ENCODE results near the gene SRPK2. TPM values are rescaled to one million over a fixed set of nuclear protein-coding genes. Genes with fewer than 3 reads are reported as not detected.
A peak's percentile ranks its signal among the peaks of the same experiment; 100 is the strongest.
"Not testable (repeated sequence)": the region's sequence is repeated elsewhere in the genome, so short reads cannot be mapped to it uniquely, and the experiment has no call there.

The SRPK2 gene
- polyA plus RNA-seq, 1 of the 3 experiments (the other 2 are of a cell fraction) = 15.4 TPM

DNA sequence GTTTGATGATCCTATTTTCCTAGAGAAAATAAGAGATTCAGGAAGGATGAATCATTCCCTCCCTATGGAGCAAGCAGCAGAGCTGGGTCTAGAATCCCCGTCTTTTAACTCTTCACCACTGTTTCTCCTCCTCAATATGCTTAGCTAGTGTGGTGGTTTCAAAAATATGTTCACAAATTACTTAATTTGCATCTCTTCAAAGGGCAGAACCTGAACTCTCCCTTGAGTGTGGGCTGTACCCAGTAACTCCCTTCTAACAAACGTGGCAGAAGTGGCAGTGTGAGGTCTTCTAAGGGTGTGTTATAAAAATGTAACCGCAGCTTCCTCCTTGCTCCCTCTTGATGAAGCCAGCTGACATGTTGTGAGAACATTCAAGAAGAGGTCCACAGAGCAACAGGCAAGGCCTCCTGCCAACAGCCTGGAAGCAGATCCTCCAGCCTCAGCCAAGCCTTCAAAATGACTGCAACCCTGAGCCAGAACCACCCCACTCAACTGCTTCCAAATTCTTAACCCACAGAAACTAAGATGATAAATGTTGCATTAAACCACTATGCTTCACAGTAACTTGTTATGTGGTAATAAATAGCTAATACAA lies 36.6 kb downstream of the SRPK2 start:
- TF ChIP-seq, protein P1, sequence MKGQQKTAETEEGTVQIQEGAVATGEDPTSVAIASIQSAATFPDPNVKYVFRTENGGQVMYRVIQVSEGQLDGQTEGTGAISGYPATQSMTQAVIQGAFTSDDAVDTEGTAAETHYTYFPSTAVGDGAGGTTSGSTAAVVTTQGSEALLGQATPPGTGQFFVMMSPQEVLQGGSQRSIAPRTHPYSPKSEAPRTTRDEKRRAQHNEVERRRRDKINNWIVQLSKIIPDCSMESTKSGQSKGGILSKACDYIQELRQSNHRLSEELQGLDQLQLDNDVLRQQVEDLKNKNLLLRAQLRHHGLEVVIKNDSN (IDR thresholded peaks at IDR 0.05; ENCODE audit: borderline replicate concordance, low read depth) = no peak
- TF ChIP-seq JUND (IDR thresholded peaks at IDR 0.05) (peak; percentile 50; the same call in 1 of the 2 replicates), FOSL2 (IDR thresholded peaks at IDR 0.05; ENCODE audit: borderline replicate concordance, low read depth) (peak; percentile 77; the same call in 1 of the 2 replicates)
- 61% methylated on average over 3 of the region's 3 CpGs for WGBS (ENCODE audit: low lambda C conversion rate)

DNA sequence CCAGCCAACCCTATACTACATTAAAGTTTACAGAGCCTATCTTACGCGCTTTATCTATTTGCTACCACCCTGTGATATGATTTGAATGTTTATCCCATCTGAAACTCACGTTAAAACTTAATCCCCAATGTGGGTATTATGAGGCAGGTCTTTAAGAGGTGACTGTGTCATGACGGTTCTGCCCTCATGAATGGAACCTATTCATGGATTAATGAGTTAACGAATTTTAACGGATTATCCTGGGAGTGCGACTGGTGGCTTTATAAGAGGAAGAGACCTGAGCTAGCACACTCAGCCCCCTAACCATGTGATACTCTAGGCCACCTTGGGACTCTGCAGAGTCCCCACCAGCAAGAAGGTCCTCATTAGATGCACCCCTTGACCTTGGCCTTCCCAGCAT lies 37.8 kb downstream of the SRPK2 start:
- DNase-seq = no peak
- H4K20me1 ChIP-seq (ENCODE audit: insufficient read depth) = peaks cover 89% of the 10 kb centered on the region
- peak overlapping the region; percentile 71; the same call in 1 of the 2 replicates for H3K4me2 ChIP-seq
- H3K27ac ChIP-seq (ENCODE audit: low read depth in 2 of 2, low read length in 1 of 2) = no peak overlapping the region
- POLR2A ChIA-PET = interaction anchor here (0.7 kb wide), 1 partner anchor 11 kb away, joined by 8 read pairs; no protein-coding TSS in a partner anchor
- no peak overlapping the region for H3K4me3 ChIP-seq (ENCODE audit: low read depth in 2 of 2, low read length in 1 of 2)
- WGBS (ENCODE audit: low lambda C conversion rate) = 92% methylated on average over 7 of the region's 7 CpGs
- H3K79me2 ChIP-seq (ENCODE audit: insufficient read depth) = peaks cover 97% of the 10 kb centered on the region
- no peak overlapping the region for H2AFZ ChIP-seq (ENCODE audit: low read depth)
- TF ChIP-seq, protein P2, sequence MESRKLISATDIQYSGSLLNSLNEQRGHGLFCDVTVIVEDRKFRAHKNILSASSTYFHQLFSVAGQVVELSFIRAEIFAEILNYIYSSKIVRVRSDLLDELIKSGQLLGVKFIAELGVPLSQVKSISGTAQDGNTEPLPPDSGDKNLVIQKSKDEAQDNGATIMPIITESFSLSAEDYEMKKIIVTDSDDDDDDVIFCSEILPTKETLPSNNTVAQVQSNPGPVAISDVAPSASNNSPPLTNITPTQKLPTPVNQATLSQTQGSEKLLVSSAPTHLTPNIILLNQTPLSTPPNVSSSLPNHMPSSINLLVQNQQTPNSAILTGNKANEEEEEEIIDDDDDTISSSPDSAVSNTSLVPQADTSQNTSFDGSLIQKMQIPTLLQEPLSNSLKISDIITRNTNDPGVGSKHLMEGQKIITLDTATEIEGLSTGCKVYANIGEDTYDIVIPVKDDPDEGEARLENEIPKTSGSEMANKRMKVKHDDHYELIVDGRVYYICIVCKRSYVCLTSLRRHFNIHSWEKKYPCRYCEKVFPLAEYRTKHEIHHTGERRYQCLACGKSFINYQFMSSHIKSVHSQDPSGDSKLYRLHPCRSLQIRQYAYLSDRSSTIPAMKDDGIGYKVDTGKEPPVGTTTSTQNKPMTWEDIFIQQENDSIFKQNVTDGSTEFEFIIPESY (IDR thresholded peaks at IDR 0.05; ENCODE audit: borderline replicate concordance, low read depth) = no peak
- TF ChIP-seq, protein P3, sequence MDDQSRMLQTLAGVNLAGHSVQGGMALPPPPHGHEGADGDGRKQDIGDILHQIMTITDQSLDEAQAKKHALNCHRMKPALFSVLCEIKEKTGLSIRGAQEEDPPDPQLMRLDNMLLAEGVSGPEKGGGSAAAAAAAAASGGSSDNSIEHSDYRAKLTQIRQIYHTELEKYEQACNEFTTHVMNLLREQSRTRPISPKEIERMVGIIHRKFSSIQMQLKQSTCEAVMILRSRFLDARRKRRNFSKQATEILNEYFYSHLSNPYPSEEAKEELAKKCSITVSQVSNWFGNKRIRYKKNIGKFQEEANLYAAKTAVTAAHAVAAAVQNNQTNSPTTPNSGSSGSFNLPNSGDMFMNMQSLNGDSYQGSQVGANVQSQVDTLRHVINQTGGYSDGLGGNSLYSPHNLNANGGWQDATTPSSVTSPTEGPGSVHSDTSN (IDR thresholded peaks at IDR 0.05) = no peak
- TF ChIP-seq, protein P1 (IDR thresholded peaks at IDR 0.05; ENCODE audit: borderline replicate concordance, low read depth) = no peak
- TF ChIP-seq SMC3 (IDR thresholded peaks at IDR 0.05; ENCODE audit: low read depth, low read length) = no peak; the same call in 1 of the 2 replicates
- TF ChIP-seq GABPA (IDR thresholded peaks at IDR 0.05; ENCODE audit: low read depth) = no peak
- TF ChIP-seq EZH2phosphoT487 (IDR thresholded peaks at IDR 0.05; ENCODE audit: borderline replicate concordance, low read depth) = no peak
- TF ChIP-seq TEAD4 (IDR thresholded peaks at IDR 0.05; ENCODE audit: borderline replicate concordance, insufficient read depth) = no peak
- no peak for TF ChIP-seq ELF1 (IDR thresholded peaks at IDR 0.05)
- TF ChIP-seq, protein P4, sequence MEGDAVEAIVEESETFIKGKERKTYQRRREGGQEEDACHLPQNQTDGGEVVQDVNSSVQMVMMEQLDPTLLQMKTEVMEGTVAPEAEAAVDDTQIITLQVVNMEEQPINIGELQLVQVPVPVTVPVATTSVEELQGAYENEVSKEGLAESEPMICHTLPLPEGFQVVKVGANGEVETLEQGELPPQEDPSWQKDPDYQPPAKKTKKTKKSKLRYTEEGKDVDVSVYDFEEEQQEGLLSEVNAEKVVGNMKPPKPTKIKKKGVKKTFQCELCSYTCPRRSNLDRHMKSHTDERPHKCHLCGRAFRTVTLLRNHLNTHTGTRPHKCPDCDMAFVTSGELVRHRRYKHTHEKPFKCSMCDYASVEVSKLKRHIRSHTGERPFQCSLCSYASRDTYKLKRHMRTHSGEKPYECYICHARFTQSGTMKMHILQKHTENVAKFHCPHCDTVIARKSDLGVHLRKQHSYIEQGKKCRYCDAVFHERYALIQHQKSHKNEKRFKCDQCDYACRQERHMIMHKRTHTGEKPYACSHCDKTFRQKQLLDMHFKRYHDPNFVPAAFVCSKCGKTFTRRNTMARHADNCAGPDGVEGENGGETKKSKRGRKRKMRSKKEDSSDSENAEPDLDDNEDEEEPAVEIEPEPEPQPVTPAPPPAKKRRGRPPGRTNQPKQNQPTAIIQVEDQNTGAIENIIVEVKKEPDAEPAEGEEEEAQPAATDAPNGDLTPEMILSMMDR (IDR thresholded peaks at IDR 0.05) = no peak
- peaks cover 15% of the 10 kb centered on the region for H3F3A ChIP-seq (replicated peaks; ENCODE audit: insufficient read depth)
- H3K36me3 ChIP-seq (replicated peaks in 1 of 2; ENCODE audit: control insufficient read depth in 1 of 2, insufficient read depth in 2 of 2, low read length in 1 of 2) = no peaks in the 10 kb centered on the region
- H3K9me3 ChIP-seq = no peaks in the 10 kb centered on the region
- H3K9me2 ChIP-seq = no peaks in the 10 kb centered on the region
- H3K27me3 ChIP-seq (ENCODE audit: insufficient read depth) = no peaks in the 10 kb centered on the region
- CTCF ChIA-PET = interaction anchor here (1.1 kb wide), 1 partner anchor 14 kb away, joined by 3 read pairs; no protein-coding TSS in a partner anchor
- no peak overlapping the region for H3K9ac ChIP-seq
- H3K4me1 ChIP-seq (ENCODE audit: control insufficient read depth in 1 of 2, insufficient read depth in 2 of 2, low read depth in 1 of 2, low read length in 1 of 2) = peaks cover 0 to 32% of the 10 kb centered on the region in 2 experiments; a peak in 1 of 4 replicates

More for the DNA sequence above, 36.6 kb downstream of the SRPK2 start:
- Histone ChIP-seq H4K20me1 (ENCODE audit: insufficient read depth) (peaks cover 89% of the 10 kb centered on the region), H2AFZ (ENCODE audit: low read depth) (no peak overlapping the region), H3K27ac (ENCODE audit: low read depth in 2 of 2, low read length in 1 of 2) (peak overlapping the region in 1 of 2 experiments; percentile 70; a peak in 2 of 4 replicates), H3K4me1 (ENCODE audit: control insufficient read depth in 1 of 2, insufficient read depth in 2 of 2, low read depth in 1 of 2, low read length in 1 of 2) (peaks cover 0 to 32% of the 10 kb centered on the region in 2 experiments; a peak in 1 of 4 replicates), H3K4me3 (ENCODE audit: low read depth in 2 of 2, low read length in 1 of 2) (peak overlapping the region in 1 of 2 experiments; percentile 17; a peak in 2 of 4 replicates), H3K9me2 (no peaks in the 10 kb centered on the region), H3K36me3 (replicated peaks in 1 of 2; ENCODE audit: control insufficient read depth in 1 of 2, insufficient read depth in 2 of 2, low read length in 1 of 2) (no peaks in the 10 kb centered on the region), H3K27me3 (ENCODE audit: insufficient read depth) (no peaks in the 10 kb centered on the region), H3K4me2 (peak overlapping the region; percentile 71), H3K79me2 (ENCODE audit: insufficient read depth) (peaks cover 97% of the 10 kb centered on the region), H3K9ac (no peak overlapping the region; the same call in 1 of the 2 replicates), H3K9me3 (no peaks in the 10 kb centered on the region), H3F3A (replicated peaks; ENCODE audit: insufficient read depth) (peaks cover 13% of the 10 kb centered on the region)
- ChIA-PET POLR2A (no interaction called here), CTCF (interaction anchor here (1.8 kb wide), 1 partner anchor 17 kb away, joined by 4 read pairs; no protein-coding TSS in a partner anchor)
- no peak for DNase-seq

DNA sequence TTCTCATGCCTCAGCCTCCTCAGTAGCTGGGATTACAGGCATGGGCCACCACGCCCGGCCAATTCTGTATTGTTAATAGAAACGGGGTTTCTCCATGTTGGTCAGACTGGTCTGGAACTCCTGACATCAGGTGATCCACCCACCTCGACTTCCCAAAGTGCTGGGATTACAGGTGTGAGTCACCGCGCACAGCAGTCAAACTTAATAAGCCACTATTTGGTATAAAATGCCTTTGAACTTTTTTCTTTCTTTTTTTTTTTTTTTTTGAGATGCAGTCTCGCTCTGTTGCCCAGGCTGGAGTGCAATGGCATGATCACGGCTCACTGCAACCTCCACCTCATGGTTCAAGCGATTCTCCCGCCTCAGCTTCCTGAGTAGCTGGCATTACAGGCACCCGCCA lies 40.5 kb downstream of the SRPK2 start:
- H3K4me2 ChIP-seq; H3K9ac ChIP-seq; H3K4me3 ChIP-seq (ENCODE audit: low read depth in 2 of 2, low read length in 1 of 2); H3K9me2 ChIP-seq; H3K9me3 ChIP-seq; H2AFZ ChIP-seq (ENCODE audit: low read depth); POLR2A ChIA-PET; DNase-seq; H3K36me3 ChIP-seq (replicated peaks in 1 of 2; ENCODE audit: control insufficient read depth in 1 of 2, insufficient read depth in 2 of 2, low read length in 1 of 2); H3K27ac ChIP-seq (ENCODE audit: low read depth in 2 of 2, low read length in 1 of 2); H3K27me3 ChIP-seq (ENCODE audit: insufficient read depth): not testable (repeated sequence)
- Histone ChIP-seq H3K4me1 (ENCODE audit: control insufficient read depth in 1 of 2, insufficient read depth in 2 of 2, low read depth in 1 of 2, low read length in 1 of 2) (peaks cover 0 to 18% of the 10 kb centered on the region in 2 experiments; a peak in 1 of 4 replicates), H3F3A (replicated peaks; ENCODE audit: insufficient read depth) (peaks cover 18% of the 10 kb centered on the region), H3K79me2 (ENCODE audit: insufficient read depth) (peaks cover 97% of the 10 kb centered on the region), H4K20me1 (ENCODE audit: insufficient read depth) (peaks cover 92% of the 10 kb centered on the region)
- 94% methylated on average over 11 of the region's 11 CpGs for WGBS (ENCODE audit: low lambda C conversion rate)
- CTCF ChIA-PET = interaction anchor here (0.6 to 0.8 kb wide), 2 partner anchors 17 to 18 kb away, joined by 3 to 4 read pairs; no protein-coding TSS in a partner anchor

Data from SK-N-SH (cell line).